Effector memory CD8-positive, alpha-beta T cell (primary cell): ENCODE data around the gene FZD2.
"Not testable (repeated sequence)": the region's sequence is repeated elsewhere in the genome, so short reads cannot be mapped to it uniquely, and the experiment has no call there.

Experiments used
- ATAC-seq: fragments of 150-1000 bp; cut with Tn5 transposase; replicated peaks from 2 replicates; pipeline ENCODE4 v1.10.0; 2021; ENCODE audit warnings: mild to moderate bottlenecking, moderate library complexity
- DNase-seq, 3 experiments: peaks; one replicate each; pipeline ENCODE4 v3.0.0; 2021
- H3K27ac Mint-ChIP-seq, 2 donors: one replicate each; pipeline ENCODE4 v1.8.0; 2022; ENCODE audit warnings: mild to moderate bottlenecking in 2 of 2, mixed read lengths in 2 of 2, moderate library complexity in 2 of 2
- H3K27me3 Mint-ChIP-seq, 2 donors: one replicate each; pipeline ENCODE4 v1.8.0; 2022; ENCODE audit warnings: mixed read lengths in 2 of 2
- H3K36me3 Mint-ChIP-seq: one replicate; pipeline ENCODE4 v1.8.0; 2022; ENCODE audit warnings: mild to moderate bottlenecking, moderate library complexity, mixed read lengths; ENCODE audit not compliant: insufficient read depth
- H3K4me1 Mint-ChIP-seq, 2 donors: one replicate each; pipeline ENCODE4 v1.8.0; 2022; ENCODE audit warnings: low read depth in 2 of 2, mixed read lengths in 2 of 2
- H3K4me3 Mint-ChIP-seq, 2 donors: one replicate each; pipeline ENCODE4 v1.8.0; 2022; ENCODE audit warnings: mild to moderate bottlenecking in 2 of 2, mixed read lengths in 2 of 2, moderate library complexity in 2 of 2
- H3K9me3 Mint-ChIP-seq, 2 donors: one replicate each; pipeline ENCODE4 v1.8.0; 2022; ENCODE audit warnings: mixed read lengths in 2 of 2

Gene FZD2

DNA sequence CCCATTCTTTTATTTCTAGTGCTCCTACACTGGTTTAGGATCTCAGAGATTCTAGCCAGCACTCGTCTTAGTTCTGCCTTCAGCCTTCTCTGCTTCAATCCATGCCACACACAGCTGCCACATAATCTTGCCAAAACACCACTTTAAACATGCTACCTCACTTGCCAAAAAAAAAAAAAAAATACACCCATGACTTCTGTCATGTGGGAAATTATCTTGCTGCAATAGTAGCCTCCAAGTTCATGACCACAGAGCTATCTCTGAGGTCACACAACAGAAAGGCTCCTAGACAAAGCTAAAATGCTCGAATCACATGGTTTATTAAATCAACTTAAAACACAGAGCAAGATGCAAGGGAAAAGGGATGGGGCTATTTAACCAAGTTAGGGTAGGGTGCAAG lies 18.1 kb downstream of the FZD2 start:
- no peaks in the 10 kb centered on the region for H3K4me1 Mint-ChIP-seq
- DNase-seq: no peak
- H3K4me3 Mint-ChIP-seq: no peak overlapping the region
- ATAC-seq: no peak
- H3K9me3 Mint-ChIP-seq: no peaks in the 10 kb centered on the region
- H3K27me3 Mint-ChIP-seq: peaks cover 32 to 39% of the 10 kb centered on the region in 2 donors
- no peak overlapping the region for H3K27ac Mint-ChIP-seq
- no peaks in the 10 kb centered on the region for H3K36me3 Mint-ChIP-seq

DNA sequence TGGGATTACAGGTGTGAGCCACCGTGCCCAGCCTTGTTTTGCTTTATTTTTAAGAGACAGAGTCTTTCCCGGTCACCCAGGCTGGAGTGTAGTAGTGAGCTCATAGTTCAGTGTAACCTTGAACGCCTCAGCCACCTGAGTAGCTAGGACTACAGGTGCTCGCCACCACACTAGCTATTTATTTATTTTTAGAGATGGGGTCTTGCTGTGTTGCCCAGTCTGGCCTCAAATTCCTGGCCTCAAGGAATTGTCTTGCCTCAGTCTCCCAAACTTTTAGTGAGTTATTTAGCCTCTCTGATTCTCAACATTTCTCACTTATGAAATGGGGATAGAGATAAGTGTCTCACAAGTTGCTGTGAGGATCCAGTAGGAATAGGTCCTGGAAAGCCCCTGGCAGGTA lies 21.7 kb downstream of the FZD2 start:
- no peaks in the 10 kb centered on the region for H3K4me1 Mint-ChIP-seq

DNA sequence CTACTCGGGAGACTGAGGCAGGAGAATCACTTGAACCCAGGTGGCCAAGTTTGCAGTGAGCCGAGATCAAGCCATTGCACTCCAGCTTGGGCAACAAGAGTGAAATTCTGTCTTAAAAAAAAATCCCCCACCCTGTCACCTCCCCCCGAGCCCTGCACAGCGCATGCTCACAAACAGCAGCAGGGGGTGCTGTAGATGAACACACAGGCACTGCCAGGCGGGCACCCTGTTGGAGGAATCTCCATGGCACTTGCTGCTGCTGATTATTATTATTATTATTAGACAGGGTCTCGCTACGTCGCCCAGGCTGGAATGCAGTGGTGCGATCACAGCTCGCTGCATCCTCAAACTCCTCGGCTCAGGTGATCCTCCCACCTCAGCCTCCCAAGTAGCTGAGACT lies 24.6 kb downstream of the FZD2 start:
- DNase-seq (no peak), ATAC-seq (no peak)
- Mint-ChIP-seq H3K4me3 (no peak overlapping the region), H3K27me3 (peaks cover 24 to 50% of the 10 kb centered on the region in 2 donors), H3K36me3 (no peaks in the 10 kb centered on the region), H3K9me3 (no peaks in the 10 kb centered on the region), H3K27ac (no peak overlapping the region), H3K4me1 (no peaks in the 10 kb centered on the region)

More for the DNA sequence above, 21.7 kb downstream of the FZD2 start:
- Mint-ChIP-seq H3K27me3 (peaks cover 43 to 59% of the 10 kb centered on the region in 2 donors), H3K27ac (no peak overlapping the region), H3K4me3 (no peak overlapping the region), H3K36me3 (no peaks in the 10 kb centered on the region), H3K9me3 (no peaks in the 10 kb centered on the region)
- ATAC-seq (no peak), DNase-seq (no peak)

DNA sequence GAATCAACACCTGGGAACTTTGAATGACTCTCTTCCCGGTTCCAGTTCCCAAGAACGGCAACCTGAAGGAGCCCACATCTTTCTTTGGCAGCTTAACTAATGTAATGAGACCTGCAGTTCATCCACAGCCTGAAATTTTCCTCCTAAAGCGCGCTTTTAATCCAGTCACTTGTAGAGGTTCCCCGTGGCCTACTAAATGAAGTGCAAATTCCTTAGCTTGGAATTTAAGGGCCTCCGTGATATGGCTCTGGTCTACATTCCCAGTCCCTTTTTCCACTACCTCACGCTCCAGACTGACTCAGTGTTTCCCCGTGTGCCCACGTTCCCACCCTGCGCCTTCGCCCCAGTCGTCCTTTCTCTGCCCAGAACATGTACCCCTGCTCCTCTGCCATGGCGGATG lies 27.2 kb downstream of the FZD2 start:
- no peaks in the 10 kb centered on the region for H3K4me1 Mint-ChIP-seq
- DNase-seq (no peak), ATAC-seq (no peak)
- H3K9me3 Mint-ChIP-seq: no peaks in the 10 kb centered on the region
- no peaks in the 10 kb centered on the region for H3K36me3 Mint-ChIP-seq
- peaks cover 20 to 46% of the 10 kb centered on the region in 2 donors for H3K27me3 Mint-ChIP-seq
- H3K27ac Mint-ChIP-seq: no peak overlapping the region
- H3K4me3 Mint-ChIP-seq: no peak overlapping the region

DNA sequence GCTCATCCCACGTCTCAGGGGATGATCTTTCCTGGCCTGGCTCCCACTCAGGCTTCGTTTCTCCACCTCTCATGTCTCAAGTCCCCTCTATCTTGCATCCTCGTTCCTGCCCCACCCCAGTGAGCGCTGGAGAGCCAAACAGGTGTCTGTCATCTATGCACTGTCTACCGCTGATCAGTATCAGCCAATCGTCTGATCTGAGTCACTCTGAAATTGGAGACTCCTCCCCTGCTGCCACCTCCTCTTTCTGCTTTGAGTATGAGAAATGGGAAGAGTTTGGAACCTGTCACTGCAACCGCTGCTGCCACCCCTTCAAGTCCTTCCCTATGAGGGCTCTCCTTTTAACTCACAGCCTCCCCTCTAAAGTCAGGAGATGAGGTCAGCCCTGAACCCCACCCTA lies 28.0 kb downstream of the FZD2 start:
- Mint-ChIP-seq H3K4me3 (no peak overlapping the region), H3K27me3 (peaks cover 11 to 37% of the 10 kb centered on the region in 2 donors), H3K4me1 (no peaks in the 10 kb centered on the region), H3K36me3 (no peaks in the 10 kb centered on the region), H3K27ac (no peak overlapping the region), H3K9me3 (no peaks in the 10 kb centered on the region)
- DNase-seq: no peak
- no peak for ATAC-seq

DNA sequence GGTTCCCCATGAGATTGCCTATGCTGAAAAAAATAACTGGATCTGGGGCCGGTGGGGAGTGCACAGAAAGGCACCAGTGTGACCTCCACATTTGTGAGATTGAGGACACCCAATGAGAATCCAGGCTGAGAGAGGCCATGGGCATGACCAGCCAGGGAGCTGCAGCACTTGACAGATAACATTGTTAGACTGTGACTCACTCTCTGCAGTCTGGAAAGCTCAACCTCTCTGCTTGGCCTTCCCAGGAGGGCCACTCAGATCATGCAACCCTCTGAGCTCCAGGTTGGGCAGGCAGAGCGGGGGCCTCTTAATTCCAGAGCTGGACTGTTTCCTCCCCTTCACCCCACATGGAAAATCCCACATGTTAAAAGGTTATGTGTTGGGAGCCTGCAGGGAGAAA lies 30.1 kb downstream of the FZD2 start:
- H3K27ac Mint-ChIP-seq: no peak overlapping the region
- no peak for DNase-seq
- ATAC-seq: no peak

DNA sequence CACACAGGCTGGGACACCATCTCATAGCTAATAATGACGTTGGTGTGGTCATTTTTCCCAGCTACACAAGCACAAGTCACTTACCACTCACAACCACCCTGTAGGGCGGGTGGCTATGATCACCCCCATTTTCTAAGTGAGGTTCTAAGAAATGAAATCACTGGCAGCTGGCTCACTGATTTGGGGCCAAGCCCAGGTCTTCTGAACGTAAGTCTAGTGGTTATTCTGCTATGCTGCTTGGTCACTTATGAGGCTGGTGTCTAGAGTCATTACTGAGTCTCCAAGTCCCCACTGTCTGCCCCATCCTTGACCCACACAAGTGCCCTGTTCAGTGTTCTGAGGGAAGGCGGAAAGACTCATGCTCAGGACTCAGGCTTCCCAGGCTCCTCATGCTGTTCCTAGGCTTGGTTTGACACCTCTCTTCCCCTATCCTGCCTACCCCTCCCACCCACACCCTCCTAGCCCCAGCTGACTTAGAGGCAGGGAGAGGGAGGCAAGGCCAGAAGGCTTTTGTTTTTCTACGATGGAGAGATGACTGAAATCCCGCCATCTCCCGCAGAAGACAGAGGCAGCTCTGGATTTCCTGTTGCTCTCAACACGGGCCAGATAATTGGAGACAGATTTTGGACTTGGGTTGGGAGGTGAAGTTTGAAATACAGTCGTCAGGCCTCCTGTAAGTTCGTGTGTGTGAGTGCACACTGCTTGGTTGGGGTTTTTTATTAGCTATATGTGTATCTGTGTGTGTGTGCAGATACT lies 32.2 kb downstream of the FZD2 start:
- peaks cover 19 to 31% of the 10 kb centered on the region in 2 donors for H3K27me3 Mint-ChIP-seq
- H3K4me3 Mint-ChIP-seq: no peak overlapping the region
- H3K36me3 Mint-ChIP-seq: peaks cover 3% of the 10 kb centered on the region
- no peaks in the 10 kb centered on the region for H3K9me3 Mint-ChIP-seq
- no peak overlapping the region for H3K27ac Mint-ChIP-seq
- ATAC-seq (no peak), DNase-seq (no peak)
- no peaks in the 10 kb centered on the region for H3K4me1 Mint-ChIP-seq

More for the DNA sequence above, 30.1 kb downstream of the FZD2 start:
- Mint-ChIP-seq H3K4me3 (no peak overlapping the region), H3K27me3 (peaks cover 2 to 24% of the 10 kb centered on the region in 2 donors), H3K36me3 (no peaks in the 10 kb centered on the region), H3K4me1 (no peaks in the 10 kb centered on the region), H3K9me3 (no peaks in the 10 kb centered on the region)

DNA sequence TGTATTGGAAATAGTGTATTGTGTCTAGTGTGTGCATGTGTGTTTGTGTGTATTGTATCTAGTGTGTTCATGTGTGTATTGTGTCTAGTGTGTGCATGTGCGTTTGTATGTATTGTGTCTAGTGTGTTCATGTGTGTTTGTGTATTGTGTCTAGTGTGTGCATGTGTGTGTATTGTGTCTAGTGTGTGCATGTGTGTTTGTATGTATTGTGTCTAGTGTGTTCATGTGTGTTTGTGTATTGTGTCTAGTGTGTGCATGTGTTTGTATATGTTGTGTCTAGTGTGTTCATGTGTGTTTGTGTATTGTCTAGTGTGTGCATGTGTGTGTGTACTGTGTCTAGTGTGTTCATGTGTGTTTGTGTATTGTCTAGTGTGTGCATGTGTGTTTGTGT lies 32.8 kb downstream of the FZD2 start:
- not testable (repeated sequence) for H3K4me3 Mint-ChIP-seq, H3K4me1 Mint-ChIP-seq, H3K27ac Mint-ChIP-seq, ATAC-seq, H3K36me3 Mint-ChIP-seq, H3K9me3 Mint-ChIP-seq, DNase-seq
- peaks cover 19 to 36% of the 10 kb centered on the region in 2 donors for H3K27me3 Mint-ChIP-seq

DNA sequence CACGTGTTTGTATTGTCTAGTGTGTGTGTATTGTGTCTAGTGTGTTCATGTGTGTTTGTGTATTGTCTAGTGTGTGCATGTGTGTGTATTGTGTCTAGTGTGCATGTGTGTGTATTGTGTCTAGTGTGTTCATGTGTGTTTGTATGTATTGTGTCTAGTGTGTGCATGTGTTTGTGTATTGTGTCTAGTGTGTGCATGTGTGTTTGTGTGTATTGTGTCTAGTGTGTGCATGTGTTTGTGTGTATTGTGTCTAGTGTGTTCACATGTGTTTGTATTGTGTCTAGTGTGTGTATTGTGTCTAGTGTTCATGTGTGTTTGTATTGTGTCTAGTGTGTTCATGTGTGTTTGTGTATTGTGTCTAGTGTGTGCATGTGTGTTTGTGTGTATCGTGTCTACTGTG lies 33.5 kb downstream of the FZD2 start:
- not testable (repeated sequence) for H3K9me3 Mint-ChIP-seq, H3K36me3 Mint-ChIP-seq, DNase-seq, ATAC-seq, H3K27ac Mint-ChIP-seq, H3K4me1 Mint-ChIP-seq, H3K4me3 Mint-ChIP-seq
- peaks cover 19 to 42% of the 10 kb centered on the region in 2 donors for H3K27me3 Mint-ChIP-seq

DNA sequence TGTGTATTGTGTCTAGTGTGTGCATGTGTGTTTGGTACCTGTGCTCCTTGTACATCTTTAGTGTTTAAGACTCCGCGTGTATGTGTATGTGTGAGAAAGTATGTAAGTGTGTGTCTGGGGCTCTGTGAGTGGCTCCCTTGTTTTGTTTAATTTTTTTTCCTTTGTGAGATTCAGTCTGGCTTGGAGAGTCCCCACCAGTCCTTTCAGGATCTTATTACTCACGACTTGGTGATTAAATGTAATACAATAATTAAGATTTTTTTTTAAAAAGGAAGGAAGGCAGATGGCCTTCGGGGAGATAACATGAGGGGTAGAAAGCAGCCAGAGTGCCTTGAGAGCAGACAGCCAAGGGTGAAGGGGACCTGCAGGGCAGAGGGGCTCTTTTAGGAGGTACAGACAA lies 33.9 kb downstream of the FZD2 start:
- Mint-ChIP-seq H3K27me3 (peaks cover 19 to 42% of the 10 kb centered on the region in 2 donors), H3K27ac (no peak overlapping the region), H3K36me3 (peaks cover 3% of the 10 kb centered on the region), H3K9me3 (no peaks in the 10 kb centered on the region), H3K4me3 (no peak overlapping the region), H3K4me1 (no peaks in the 10 kb centered on the region)
- DNase-seq (no peak), ATAC-seq (no peak)

DNA sequence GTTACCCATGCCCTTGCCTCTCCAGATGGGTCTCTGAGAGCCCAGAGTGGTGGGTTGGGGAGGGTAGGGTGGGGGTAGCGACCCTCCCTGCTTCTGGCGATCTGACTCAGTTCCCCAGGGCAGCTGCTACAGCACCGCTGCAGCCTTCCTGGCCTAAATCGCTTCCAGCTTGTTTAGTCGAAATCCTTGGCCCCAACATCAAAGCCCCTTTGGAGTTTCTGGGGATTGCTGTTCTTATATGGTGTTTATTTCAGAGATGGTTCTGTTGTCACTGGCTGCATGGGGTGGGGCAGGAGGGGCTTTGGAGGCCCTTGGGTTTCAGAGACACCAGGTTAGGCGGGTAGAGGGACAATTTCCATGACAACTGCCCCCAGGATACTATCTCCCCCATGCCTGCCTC lies 35.9 kb downstream of the FZD2 start:
- H3K36me3 Mint-ChIP-seq: peaks cover 3% of the 10 kb centered on the region
- DNase-seq (no peak), ATAC-seq (no peak)
- H3K9me3 Mint-ChIP-seq: no peaks in the 10 kb centered on the region
- H3K27ac Mint-ChIP-seq: no peak overlapping the region
- H3K4me1 Mint-ChIP-seq: no peaks in the 10 kb centered on the region
- H3K4me3 Mint-ChIP-seq: no peak overlapping the region
- H3K27me3 Mint-ChIP-seq: peaks cover 28 to 44% of the 10 kb centered on the region in 2 donors

DNA sequence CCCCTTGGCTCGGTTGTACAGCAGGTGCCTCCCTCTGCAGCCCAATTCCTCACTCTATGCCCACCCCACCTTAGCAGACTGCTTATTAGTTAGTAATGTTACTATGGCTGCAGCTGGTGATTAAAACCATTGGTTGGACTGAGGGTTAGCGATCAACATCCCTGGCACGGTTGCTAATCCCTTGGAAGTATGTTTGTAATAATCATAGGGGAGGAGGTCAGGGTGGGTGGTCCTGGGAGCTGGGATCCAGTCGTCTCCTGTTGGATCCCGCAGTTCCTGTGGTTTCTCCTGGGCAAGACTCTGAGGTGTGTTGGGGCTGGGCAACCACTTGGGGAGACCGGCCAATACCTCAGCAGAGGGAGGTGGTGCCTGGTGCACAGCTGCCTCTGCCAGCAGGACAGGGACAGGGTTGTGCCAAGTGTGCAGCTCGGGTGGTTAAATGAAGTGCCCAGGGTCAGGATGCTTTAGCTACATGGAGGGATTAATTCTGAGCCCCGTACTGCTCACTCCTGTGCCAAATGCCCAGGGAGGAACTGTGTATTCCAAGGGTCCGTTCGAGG lies 38.0 kb downstream of the FZD2 start:
- Mint-ChIP-seq H3K27ac (no peak overlapping the region), H3K9me3 (no peaks in the 10 kb centered on the region), H3K27me3 (peaks cover 40 to 59% of the 10 kb centered on the region in 2 donors), H3K36me3 (peaks cover 3% of the 10 kb centered on the region), H3K4me1 (no peaks in the 10 kb centered on the region), H3K4me3 (no peak overlapping the region)
- ATAC-seq (no peak), DNase-seq (no peak)

DNA sequence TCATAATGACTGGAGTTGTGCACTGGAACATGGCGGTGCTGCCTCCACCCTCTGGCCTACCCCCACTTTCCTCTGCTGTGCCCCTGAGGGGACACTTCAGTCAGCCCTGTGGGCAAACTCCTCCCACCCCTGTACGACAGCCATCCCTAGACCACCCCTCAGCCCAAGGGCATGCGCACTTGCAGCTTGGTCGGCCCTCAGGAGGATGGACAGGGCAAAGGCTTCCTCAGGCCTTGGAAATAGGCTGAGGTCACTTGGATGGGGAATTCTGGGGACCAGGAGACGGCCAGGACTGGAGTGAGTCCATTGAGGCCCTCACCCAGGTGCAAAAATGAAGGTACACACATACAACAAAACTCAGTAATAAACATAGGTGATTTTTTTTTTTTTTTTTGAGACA lies 41.0 kb downstream of the FZD2 start:
- Mint-ChIP-seq H3K4me1 (no peaks in the 10 kb centered on the region), H3K27me3 (peaks cover 42 to 62% of the 10 kb centered on the region in 2 donors), H3K9me3 (no peaks in the 10 kb centered on the region), H3K27ac (no peak overlapping the region), H3K36me3 (peaks cover 3% of the 10 kb centered on the region), H3K4me3 (no peak overlapping the region)
- ATAC-seq: no peak
- no peak for DNase-seq

DNA sequence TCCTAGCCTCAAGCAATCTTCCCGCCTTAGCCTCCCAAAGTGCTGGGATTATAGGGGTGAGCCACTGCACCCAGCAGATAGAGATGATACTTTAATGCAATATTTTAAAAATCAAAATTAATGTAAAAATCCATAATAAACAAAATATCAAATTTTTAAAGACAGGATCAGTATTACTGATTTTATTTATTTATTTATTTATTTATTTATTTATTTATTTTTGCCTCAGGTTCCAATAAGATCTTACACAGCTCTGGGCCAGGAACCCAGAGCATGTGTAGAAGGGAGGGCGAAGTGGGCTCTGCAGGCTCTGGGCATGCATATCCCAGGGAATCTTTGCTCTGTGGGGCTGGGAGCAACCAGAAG lies 41.6 kb downstream of the FZD2 start:
- H3K27me3 Mint-ChIP-seq: peaks cover 36 to 56% of the 10 kb centered on the region in 2 donors
- H3K4me1 Mint-ChIP-seq: no peaks in the 10 kb centered on the region
- peaks cover 3% of the 10 kb centered on the region for H3K36me3 Mint-ChIP-seq
- H3K27ac Mint-ChIP-seq: no peak overlapping the region
- DNase-seq (no peak), ATAC-seq (no peak)
- no peak overlapping the region for H3K4me3 Mint-ChIP-seq
- no peaks in the 10 kb centered on the region for H3K9me3 Mint-ChIP-seq
